ENCODE results near the gene CFAP46.

GRCh38 chr10:132861116-132861691 is 81.2 kb downstream of the CFAP46 start:
- TF ChIP-seq NANOG (IDR thresholded peaks at IDR 0.05; ENCODE audit: insufficient read depth, low read depth, low read length, poor library complexity, severe bottlenecking): no peak
- TF ChIP-seq SRF (IDR thresholded peaks at IDR 0.05; ENCODE audit: low read depth, low read length): no peak
- no peak for TF ChIP-seq USF2 (IDR thresholded peaks at IDR 0.05; ENCODE audit: low read length)
- TF ChIP-seq CTCF (IDR thresholded peaks at IDR 0.05; ENCODE audit: control extremely low read depth in 1 of 3, insufficient read depth in 1 of 3, low read depth in 1 of 3, low read length in 3 of 3): no peak
